Activated CD4-positive, CD25-positive, alpha-beta regulatory T cell treated with anti-CD3 and anti-CD28 coated beads, Interleukin-2, amount 50 U/mL, for 24 hours (primary cell): ENCODE measurements around the gene LIN28B.
"Not testable (repeated sequence)": the region's sequence is repeated elsewhere in the genome, so short reads cannot be mapped to it uniquely, and the experiment has no call there.

Source experiments
- ATAC-seq, 2 donors: fragments of 150-1000 bp; cut with Tn5 transposase; one replicate each; pipeline ENCODE4 v1.10.0; 2021; ENCODE audit warnings: mild to moderate bottlenecking in 1 of 2, moderate library complexity in 1 of 2

Gene LIN28B

GRCh38 chr6:105072798-105073199 is 115.9 kb downstream of the LIN28B start:
- no peak for ATAC-seq

- ATAC-seq, result no peak
Observed at GRCh38 chr6:105075210-105075609, 118.3 kb downstream of the LIN28B start.

GRCh38 chr6:105076418-105076817 is 119.5 kb downstream of the LIN28B start:
- not testable (repeated sequence) for ATAC-seq

GRCh38 chr6:105077596-105078385 is 120.9 kb downstream of the LIN28B start:
- ATAC-seq, result no peak

GRCh38 chr6:105078386-105078708 is 121.4 kb downstream of the LIN28B start:
- ATAC-seq, result no peak

GRCh38 chr6:105080279-105080678 is 123.4 kb downstream of the LIN28B start:
- ATAC-seq, result no peak

GRCh38 chr6:105081662-105082061 is 124.8 kb downstream of the LIN28B start:
- not testable (repeated sequence) for ATAC-seq

- ATAC-seq, result no peak
Observed at GRCh38 chr6:105087571-105088211, 130.8 kb downstream of the LIN28B start.

GRCh38 chr6:105091140-105091829 is 134.4 kb downstream of the LIN28B start:
- no peak for ATAC-seq

GRCh38 chr6:105094133-105094640 is 137.3 kb downstream of the LIN28B start:
- ATAC-seq, result no peak

- no peak for ATAC-seq
Observed at GRCh38 chr6:105095139-105095538, 138.2 kb downstream of the LIN28B start.

- no peak for ATAC-seq
Observed at GRCh38 chr6:105097288-105097687, 140.4 kb downstream of the LIN28B start.

GRCh38 chr6:105099371-105099770 is 142.5 kb downstream of the LIN28B start:
- ATAC-seq, result no peak

- no peak for ATAC-seq
Observed at GRCh38 chr6:105102186-105102585, 145.3 kb downstream of the LIN28B start.

- ATAC-seq, result no peak
Observed at GRCh38 chr6:105105094-105105493, 148.2 kb downstream of the LIN28B start.

- no peak for ATAC-seq
Observed at GRCh38 chr6:105106260-105106659, 149.4 kb downstream of the LIN28B start.

- no peak for ATAC-seq
Observed at GRCh38 chr6:105107207-105107606, 150.3 kb downstream of the LIN28B start.

GRCh38 chr6:105108631-105109262 is 151.8 kb downstream of the LIN28B start:
- no peak for ATAC-seq

- ATAC-seq, result no peak
Observed at GRCh38 chr6:105109955-105110895, 153.3 kb downstream of the LIN28B start.

GRCh38 chr6:105111105-105111504 is 154.2 kb downstream of the LIN28B start:
- no peak for ATAC-seq

GRCh38 chr6:105111871-105112270 is 155.0 kb downstream of the LIN28B start:
- no peak for ATAC-seq

GRCh38 chr6:105112577-105112976 is 155.7 kb downstream of the LIN28B start:
- no peak for ATAC-seq
